ENCODE results near the gene POM121.

- TF ChIP-seq CBX5 (IDR thresholded peaks at IDR 0.05; ENCODE audit: low read depth, low read length) = no peak
- TF ChIP-seq BACH1 (IDR thresholded peaks at IDR 0.05; ENCODE audit: low read length) = no peak
- TF ChIP-seq CTCF (IDR thresholded peaks at IDR 0.05; ENCODE audit: control extremely low read depth in 1 of 3, insufficient read depth in 1 of 3, low read depth in 1 of 3, low read length in 3 of 3) = no peak
Observed at GRCh38 chr7:72925546-72926120, 738 bp downstream of the POM121 start.

Measured in H1 (cell line).